Endothelial cell of umbilical vein (primary cell): ENCODE measurements around the gene ARHGAP45. TPM values are rescaled to one million over a fixed set of nuclear protein-coding genes. Genes with fewer than 3 reads are reported as not detected.

Experiments
- BruUV-seq: library from RNA; stranded (reverse); fragments of 400-500 nt; replicated peaks from 2 replicates; lab custom pipeline; 2021; lab: Mats Ljungman, UMichigan
- CTCF ChIA-PET: fragments of 300-600, 350-600 bp; sonication (Branson Sonifier 250); formaldehyde crosslinking; loops from one replicate; lab custom pipeline; 2021; ENCODE audit warnings: antibody characterized with exemption, inconsistent platforms; lab: Charles Lee
- POLR2A ChIA-PET: fragments of 300-600, 350-600 bp; sonication (Branson Sonifier 250); formaldehyde crosslinking; loops from one replicate; lab custom pipeline; 2021; ENCODE audit warnings: antibody characterized with exemption, inconsistent platforms; lab: Charles Lee
- DNase-seq: peaks from one replicate; pipeline ENCODE4 v3.0.0-alpha.2; 2011; ENCODE audit warnings: low read depth, low spot score
- FAIRE-seq: peaks from 2 replicates; lab custom pipeline; 2011; peaks lifted over from hg19 to GRCh38; lab: Jason Lieb, UNC
- H2AFZ ChIP-seq: 2 replicates; pipeline ENCODE4 v1.6.0; 2012; ENCODE audit warnings: low read depth, low read length, control low read depth, inconsistent platforms
- H3K27ac ChIP-seq: 2 replicates; pipeline ENCODE4 v1.5.1; 2011; ENCODE audit warnings: low read depth, mild to moderate bottlenecking, control low read depth, low read length, moderate library complexity; ENCODE audit not compliant: insufficient read depth
- H3K27me3 ChIP-seq, 2 experiments: 2 replicates each; pipeline versions ENCODE4 v1.6.0 to v1.6.1; 2011; ENCODE audit warnings: low read length in 2 of 2, mixed read lengths in 1 of 2; ENCODE audit not compliant: control insufficient read depth in 2 of 2, insufficient read depth in 2 of 2
- H3K36me3 ChIP-seq, 2 experiments: 2 replicates in 1 of 2; 3 replicates in 1 of 2; pipeline ENCODE4 v1.5.1; 2011; ENCODE audit warnings: low read length in 2 of 2, mild to moderate bottlenecking in 1 of 2, moderate library complexity in 1 of 2; ENCODE audit not compliant: control insufficient read depth in 2 of 2, insufficient read depth in 2 of 2; ENCODE audit errors: extremely low read depth in 1 of 2
- H3K4me1 ChIP-seq: 3 replicates; pipeline ENCODE4 v1.5.1; 2011; ENCODE audit warnings: mild to moderate bottlenecking, low read length; ENCODE audit not compliant: control insufficient read depth, insufficient read depth; ENCODE audit errors: extremely low read depth
- H3K4me2 ChIP-seq: 2 replicates; pipeline ENCODE4 v1.6.1; 2011; ENCODE audit warnings: low read length, control low read depth, mixed read lengths; ENCODE audit not compliant: insufficient read depth
- H3K4me3 ChIP-seq, 3 experiments: fragments of 200-600 bp in 1 of 3; sonication (generic), shearing (Covaris generic) in 1 of 3; replicated peaks in 1 of 3; 2 replicates each; pipeline ENCODE4 v1.5.1; 2011 to 2016; ENCODE audit warnings: control low read depth in 3 of 3, low read length in 3 of 3, mild to moderate bottlenecking in 2 of 3, inconsistent platforms in 1 of 3, low read depth in 1 of 3, moderate library complexity in 1 of 3; ENCODE audit not compliant: insufficient read depth in 1 of 3
- H3K79me2 ChIP-seq: 2 replicates; pipeline ENCODE4 v1.6.0; 2012; ENCODE audit warnings: low read length, inconsistent platforms; ENCODE audit not compliant: control insufficient read depth, insufficient read depth
- H3K9ac ChIP-seq: replicated peaks from 2 replicates; pipeline ENCODE3; 2011; ENCODE audit warnings: low read length, control low read depth; ENCODE audit not compliant: insufficient read depth; ENCODE audit errors: extremely low read depth
- H3K9me1 ChIP-seq: replicated peaks from 3 replicates; pipeline ENCODE4 v1.6.0; 2011; ENCODE audit warnings: mild to moderate bottlenecking, low read length; ENCODE audit not compliant: control insufficient read depth, insufficient read depth; ENCODE audit errors: extremely low read depth
- H3K9me3 ChIP-seq: replicated peaks from 2 replicates; pipeline ENCODE4 v1.5.1; 2012; ENCODE audit warnings: low read length, inconsistent platforms; ENCODE audit not compliant: control insufficient read depth, insufficient read depth
- H4K20me1 ChIP-seq: replicated peaks from 2 replicates; pipeline ENCODE3; 2011; ENCODE audit warnings: mild to moderate bottlenecking, low read length; ENCODE audit not compliant: control insufficient read depth, insufficient read depth; ENCODE audit errors: extremely low read depth
- EZH2 ChIP-seq: IDR thresholded peaks from 2 replicates; pipeline ENCODE4 v1.6.1; 2012; ENCODE audit warnings: borderline replicate concordance, low read depth, mild to moderate bottlenecking, moderate library complexity, low read length, inconsistent platforms; ENCODE audit not compliant: severe bottlenecking
- FOS ChIP-seq: IDR thresholded peaks from 2 replicates; pipeline ENCODE4 v1.6.1; 2011; ENCODE audit warnings: mild to moderate bottlenecking, low read length, moderate library complexity, borderline replicate concordance; ENCODE audit not compliant: insufficient read depth
- GATA2 ChIP-seq: IDR thresholded peaks from 2 replicates; pipeline ENCODE4 v1.7.0; 2011; ENCODE audit warnings: low read depth, mild to moderate bottlenecking, moderate library complexity, mixed read lengths, low read length; ENCODE audit not compliant: insufficient read length, insufficient read depth
- JUN ChIP-seq: IDR thresholded peaks from 2 replicates; pipeline ENCODE4 v1.6.1; 2011; ENCODE audit warnings: borderline replicate concordance, low read depth; ENCODE audit not compliant: insufficient read length, insufficient read depth
- MAX ChIP-seq: IDR thresholded peaks from 2 replicates; pipeline ENCODE4 v1.6.1; 2011; ENCODE audit not compliant: insufficient read depth, insufficient read length
- MYC ChIP-seq: IDR thresholded peaks from one replicate; pipeline ENCODE4 v1.6.1; 2011; ENCODE audit warnings: mild to moderate bottlenecking, low read depth, low read length
- POLR2A ChIP-seq: IDR thresholded peaks from 2 replicates; pipeline ENCODE4 v1.6.1; 2012; ENCODE audit warnings: low read depth, mild to moderate bottlenecking, control low read depth, low read length
- POLR2AphosphoS5 ChIP-seq: IDR thresholded peaks from 2 replicates; pipeline ENCODE4 v1.6.1; 2012; ENCODE audit warnings: low read depth, mild to moderate bottlenecking, control low read depth, low read length, moderate library complexity; ENCODE audit not compliant: insufficient read depth
- dilution Hi-C: fragments of 300-500 bp; cut with MboI; formaldehyde crosslinking; loops from one replicate; pipeline ENCODE4 v1.15.0; 2019; ENCODE audit warnings: low sequenced_read_pairs; ENCODE audit not compliant: extremely low pct_ligation_motif_present
- intact Hi-C: fragments of 100-400 bp; cut with micrococcal nuclease; formaldehyde crosslinking; loops from one replicate; pipeline ENCODE4 v1.10.0; 2022
- polyA plus RNA-seq, 4 experiments: library from polyadenylated mRNA; depleted of rRNA in 3 of 4; stranded (reverse) in 3 of 4; unstranded in 1 of 4; fragments of >200 nt; gene quantifications; 2 replicates each; pipeline versions ENCODE4 v1.2.1 to v1.2.3, GENCODE V29; 2011 to 2012; ENCODE audit warnings: missing spikeins in 1 of 4
- total RNA-seq: library from RNA; stranded (reverse); gene quantifications from 2 replicates; pipeline ENCODE4 v1.2.3, GENCODE V29; 2021
- TF ChIP-seq, protein P1 (sequence below), 2 donors: IDR thresholded peaks; 1 replicate in 1 of 2; 2 replicates in 1 of 2; pipeline ENCODE4 v1.5.1; 2011; ENCODE audit warnings: low read length in 2 of 2, mild to moderate bottlenecking in 2 of 2, moderate library complexity in 2 of 2, control low read depth in 1 of 2, inconsistent platforms in 1 of 2, low read depth in 1 of 2; ENCODE audit not compliant: insufficient read depth in 1 of 2; ENCODE audit errors: extremely low read depth in 1 of 2

ARHGAP45 gene
- total and polyA plus RNA-seq, 2 donors (not counting 3 experiments of a cell fraction or from before 2014, with no cell fraction given): 7.5 to 10.4 TPM

GRCh38 chr19:1134431-1134830, 67.5 kb downstream of the ARHGAP45 start:
- Histone ChIP-seq H3K9ac (no peak overlapping the region), H3K9me3 (no peaks in the 10 kb centered on the region), H3K27ac (no peak overlapping the region), H3K4me2 (no peak overlapping the region), H2AFZ (no peak overlapping the region), H3K36me3 (no peaks in the 10 kb centered on the region), H3K27me3 (no peaks in the 10 kb centered on the region), H4K20me1 (no peaks in the 10 kb centered on the region), H3K4me1 (peaks cover 19% of the 10 kb centered on the region), H3K4me3 (no peak overlapping the region), H3K79me2 (peaks cover 31% of the 10 kb centered on the region), H3K9me1 (no peaks in the 10 kb centered on the region)
- no peak for DNase-seq
- no TSS peak for BruUV-seq
- TF ChIP-seq JUN (no peak), EZH2 (no peak), FOS (no peak), GATA2 (no peak), POLR2A (no peak), MYC (no peak), MAX (no peak), POLR2AphosphoS5 (no peak)
- TF ChIP-seq, protein P1, sequence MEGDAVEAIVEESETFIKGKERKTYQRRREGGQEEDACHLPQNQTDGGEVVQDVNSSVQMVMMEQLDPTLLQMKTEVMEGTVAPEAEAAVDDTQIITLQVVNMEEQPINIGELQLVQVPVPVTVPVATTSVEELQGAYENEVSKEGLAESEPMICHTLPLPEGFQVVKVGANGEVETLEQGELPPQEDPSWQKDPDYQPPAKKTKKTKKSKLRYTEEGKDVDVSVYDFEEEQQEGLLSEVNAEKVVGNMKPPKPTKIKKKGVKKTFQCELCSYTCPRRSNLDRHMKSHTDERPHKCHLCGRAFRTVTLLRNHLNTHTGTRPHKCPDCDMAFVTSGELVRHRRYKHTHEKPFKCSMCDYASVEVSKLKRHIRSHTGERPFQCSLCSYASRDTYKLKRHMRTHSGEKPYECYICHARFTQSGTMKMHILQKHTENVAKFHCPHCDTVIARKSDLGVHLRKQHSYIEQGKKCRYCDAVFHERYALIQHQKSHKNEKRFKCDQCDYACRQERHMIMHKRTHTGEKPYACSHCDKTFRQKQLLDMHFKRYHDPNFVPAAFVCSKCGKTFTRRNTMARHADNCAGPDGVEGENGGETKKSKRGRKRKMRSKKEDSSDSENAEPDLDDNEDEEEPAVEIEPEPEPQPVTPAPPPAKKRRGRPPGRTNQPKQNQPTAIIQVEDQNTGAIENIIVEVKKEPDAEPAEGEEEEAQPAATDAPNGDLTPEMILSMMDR (IDR thresholded peaks at IDR 0.05; ENCODE audit: extremely low read depth in 1 of 2, insufficient read depth in 1 of 2, low read depth in 1 of 2, low read length in 2 of 2): no peak
- CTCF ChIA-PET: interaction anchor here (0.8 to 1.4 kb wide), 4 partner anchors 20 to 60 kb away, joined by 3 to 5 read pairs (median 3); no protein-coding TSS in a partner anchor
- POLR2A ChIA-PET: interaction anchor here (0.7 kb wide), 1 partner anchor 241 kb away, joined by 5 read pairs; the partner anchor contains the start of gene RNU6-9
- dilution Hi-C loops: no loop called here
- intact Hi-C loops: no loop called here
- FAIRE-seq: no peak
